ENCODE measurements around the gene FRMD4B.

The FRMD4B gene

DNA sequence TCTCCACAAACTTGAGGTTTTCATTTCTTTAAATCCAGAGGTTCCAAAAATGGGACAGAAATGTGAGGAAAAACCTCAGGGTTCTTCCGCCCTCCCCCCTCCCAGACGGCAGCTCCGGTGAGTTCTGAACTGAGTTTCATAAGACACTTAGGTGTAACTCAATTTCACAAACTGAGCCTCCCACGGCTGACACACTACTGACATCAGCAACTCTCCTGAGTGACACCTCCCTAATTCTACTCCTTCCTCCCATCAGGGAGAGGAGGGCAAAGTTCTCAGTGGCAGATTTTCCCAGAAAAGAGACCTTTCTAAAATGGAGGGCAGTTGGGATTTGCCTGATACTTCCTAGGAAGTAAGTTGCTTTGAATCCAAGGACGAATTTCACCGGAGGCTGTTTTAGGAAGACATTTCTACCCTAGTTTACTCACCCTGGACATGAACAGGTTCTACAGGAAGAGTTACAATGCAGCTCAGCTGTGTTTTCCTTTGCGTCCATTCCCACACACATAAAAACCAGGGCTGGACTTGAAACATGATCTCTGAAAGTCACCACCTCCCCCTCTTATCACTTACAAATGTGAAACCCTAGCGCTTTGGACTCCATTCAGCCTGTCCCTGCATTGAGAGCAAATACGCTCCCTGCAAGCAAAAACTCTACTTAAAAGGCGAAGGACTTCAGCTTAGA is 185.4 kb downstream of the FRMD4B start:
- DNase-seq: peak; percentile 18

- DNase-seq: peak; percentile 28
Observed at GRCh38 chr3:69199942-69200341, 185.9 kb downstream of the FRMD4B start.

GRCh38 chr3:69197922-69198530 is 187.9 kb downstream of the FRMD4B start:
- peak; percentile 68 for DNase-seq

GRCh38 chr3:69197455-69197854 is 188.4 kb downstream of the FRMD4B start:
- DNase-seq: no peak

DNA sequence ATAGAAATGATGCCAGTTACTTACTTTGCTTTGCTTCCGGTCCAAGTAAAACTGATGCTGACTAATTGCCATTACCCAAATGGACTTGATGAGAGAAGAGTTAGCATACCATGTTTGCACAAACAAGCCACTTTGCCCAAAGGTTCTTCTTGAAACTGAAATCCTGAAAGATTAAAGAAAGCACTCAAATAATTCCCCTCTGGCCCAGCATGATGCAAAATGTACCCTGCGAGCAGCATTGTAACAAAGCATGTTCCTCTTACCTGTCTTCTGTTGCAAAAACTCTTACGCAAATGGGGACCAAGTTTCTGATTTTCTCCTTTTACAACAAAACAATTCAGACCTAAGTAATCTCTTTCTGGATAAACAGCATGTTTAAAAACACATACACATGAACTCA is 189.0 kb downstream of the FRMD4B start:
- DNase-seq: no peak

GRCh38 chr3:69194431-69195165 is 191.3 kb downstream of the FRMD4B start:
- DNase-seq: no peak

DNA sequence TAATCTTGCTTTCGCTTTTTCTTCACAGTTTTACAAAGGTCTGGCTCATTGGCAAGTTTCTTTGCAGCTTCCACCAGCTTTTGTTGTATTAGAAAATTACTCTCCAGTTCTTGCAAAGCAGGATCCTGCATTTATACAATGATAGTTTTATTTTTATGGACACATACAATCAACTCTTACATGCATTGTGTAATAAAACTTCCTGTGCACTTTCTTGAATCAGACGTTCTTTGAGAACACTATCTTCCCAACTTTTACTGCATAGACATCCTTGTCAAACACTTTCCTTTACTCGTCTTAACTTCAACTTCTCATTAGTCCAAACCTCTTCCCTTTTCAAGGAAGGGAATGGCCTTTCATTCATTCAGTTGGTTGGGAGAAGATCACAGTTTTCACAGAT is 192.1 kb downstream of the FRMD4B start:
- DNase-seq: no peak

DNA sequence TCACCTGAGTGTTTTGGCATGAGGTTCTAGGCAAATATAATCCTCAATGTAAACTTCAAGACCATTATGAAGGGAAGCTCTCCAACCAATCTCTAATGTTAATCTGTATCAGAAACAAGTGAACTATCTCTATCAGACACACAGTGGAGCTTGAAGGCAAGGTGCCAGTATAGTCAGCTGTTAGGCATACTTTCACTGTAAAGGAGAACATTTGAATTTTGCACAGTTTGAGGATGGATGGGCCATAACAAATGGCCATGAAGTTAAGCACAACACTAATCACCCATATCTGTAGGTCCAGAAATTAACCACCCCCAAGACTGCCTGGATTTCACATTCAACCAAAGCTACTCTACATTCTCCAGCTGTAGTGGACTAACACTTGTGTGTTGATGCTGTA is 194.4 kb downstream of the FRMD4B start:
- DNase-seq: no peak

GRCh38 chr3:69189487-69189886 is 196.4 kb downstream of the FRMD4B start:
- no peak for DNase-seq

DNA sequence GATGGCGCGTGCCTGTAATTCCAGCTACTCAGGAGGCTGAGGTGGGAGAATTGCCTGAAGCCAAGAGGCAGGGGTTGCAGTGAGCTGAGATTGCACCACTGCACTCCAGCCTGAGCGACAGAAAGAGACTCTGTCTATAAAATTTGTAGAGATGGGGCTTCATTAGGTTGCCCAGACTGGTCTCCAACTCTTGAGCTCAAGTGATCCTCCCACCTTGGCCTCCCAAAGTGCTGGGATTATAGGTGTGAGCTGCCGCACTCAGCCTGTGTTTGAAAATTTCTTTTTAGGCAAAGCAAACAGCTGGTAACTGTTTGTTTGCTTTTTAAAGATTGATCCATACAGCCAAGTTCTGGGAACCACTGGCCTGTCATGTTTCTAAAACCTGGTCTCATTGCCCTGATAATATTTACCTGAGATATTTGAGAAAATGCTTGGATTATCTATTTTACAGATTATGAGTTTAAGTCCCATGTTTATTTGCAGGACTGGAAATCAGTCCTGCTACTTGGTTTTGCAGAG is 199.3 kb downstream of the FRMD4B start:
- DNase-seq: no peak

GRCh38 chr3:69182588-69183316 is 203.1 kb downstream of the FRMD4B start:
- no peak for DNase-seq

DNA sequence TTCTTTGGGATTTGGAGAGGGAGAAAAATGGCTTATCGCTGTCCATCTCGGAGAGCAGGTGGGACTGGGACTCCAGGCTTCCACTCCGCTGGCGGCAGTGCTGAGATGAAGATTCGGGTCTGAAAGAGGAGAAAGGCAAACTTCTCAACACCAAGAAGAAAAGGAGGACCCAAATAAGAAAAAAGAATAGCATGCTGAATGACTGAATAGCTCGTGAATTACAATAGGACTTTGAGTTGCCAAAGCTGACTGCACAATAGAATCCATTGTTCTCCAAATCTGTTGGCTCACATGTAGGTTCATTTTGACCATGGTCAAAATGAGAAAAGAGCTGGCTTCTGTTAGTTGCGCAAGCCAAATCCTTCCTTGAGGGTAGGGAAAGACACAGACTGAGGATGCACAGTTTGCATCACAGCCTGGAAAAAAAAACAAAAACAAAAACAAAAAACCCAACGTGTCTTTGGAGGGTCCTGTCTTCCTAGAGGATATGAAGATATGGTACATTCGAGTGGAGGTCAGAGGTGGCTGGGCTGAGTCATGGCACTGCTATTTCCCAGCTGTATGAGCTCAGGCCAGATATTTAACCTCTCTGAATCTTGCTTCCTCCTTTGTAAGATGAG is 204.2 kb downstream of the FRMD4B start:
- no peak for DNase-seq

GRCh38 chr3:69180869-69181591 is 204.9 kb downstream of the FRMD4B start:
- DNase-seq: no peak

GRCh38 chr3:69179740-69180372 is 206.0 kb downstream of the FRMD4B start:
- DNase-seq: no peak

DNA sequence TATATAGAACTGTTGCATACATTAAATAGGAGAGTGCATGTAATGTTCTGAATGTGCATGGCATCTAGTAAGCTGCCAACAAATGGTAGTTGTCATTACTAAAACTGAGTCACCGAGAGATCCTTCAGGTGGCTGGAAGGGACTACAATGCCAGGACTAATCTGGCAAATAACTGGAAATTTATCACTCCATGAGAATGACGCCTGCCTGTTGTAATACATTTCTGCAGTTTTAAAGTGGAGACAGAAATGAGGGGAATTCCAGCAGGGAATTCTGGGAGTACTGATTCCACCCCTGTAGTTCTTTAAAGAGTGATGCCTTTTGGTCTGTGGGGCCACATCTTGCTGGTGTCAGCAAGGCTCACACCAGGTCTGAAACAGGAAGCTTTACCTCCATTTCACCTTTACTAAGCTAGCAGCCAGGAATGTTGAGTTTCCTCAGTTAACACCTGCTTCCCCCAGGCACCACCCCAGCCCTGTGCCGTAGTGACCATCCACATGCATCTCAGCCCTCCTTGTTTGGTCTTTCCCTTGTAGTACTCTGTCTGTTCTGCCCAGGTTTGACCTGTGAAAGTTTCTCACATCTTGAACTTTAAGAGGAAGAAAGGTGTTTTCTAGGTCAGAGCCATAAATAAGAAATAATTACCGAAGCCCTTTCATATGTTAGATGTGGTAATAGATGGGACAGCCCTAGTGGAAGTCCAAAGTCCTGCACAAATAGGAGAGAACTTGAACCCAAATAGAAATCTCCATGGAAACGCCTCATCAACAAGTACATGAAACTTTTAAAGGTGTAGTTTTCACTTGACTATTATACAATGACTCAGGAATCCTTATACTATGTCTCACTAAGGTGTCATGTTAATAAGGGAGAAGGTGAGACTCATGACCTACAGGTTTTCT is 206.8 kb downstream of the FRMD4B start:
- DNase-seq: no peak

DNA sequence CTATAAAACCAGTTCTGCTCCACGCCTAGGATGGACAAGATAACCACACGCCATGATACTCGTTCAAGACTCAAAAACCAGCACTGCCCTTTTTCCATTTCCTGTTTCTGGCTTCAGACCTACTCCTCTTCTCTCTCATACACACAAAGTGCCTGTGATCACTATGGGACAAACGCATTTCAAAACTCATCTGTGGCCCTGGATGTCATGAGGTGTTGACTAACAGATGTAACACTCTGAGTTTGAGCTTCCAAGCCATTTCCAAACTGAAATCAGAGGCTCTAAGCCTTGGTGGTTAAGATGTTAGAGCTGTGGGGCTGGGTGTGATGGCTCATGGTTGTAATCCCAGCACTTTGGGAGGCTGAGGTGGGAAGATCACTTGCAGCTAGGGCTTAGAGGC is 207.8 kb downstream of the FRMD4B start:
- DNase-seq: no peak

- no peak for DNase-seq
Observed at GRCh38 chr3:69174871-69175737, 210.8 kb downstream of the FRMD4B start.

GRCh38 chr3:69174445-69174844 is 211.4 kb downstream of the FRMD4B start:
- DNase-seq: no peak

- no peak for DNase-seq
Observed at GRCh38 chr3:69172058-69172457, 213.8 kb downstream of the FRMD4B start.

Measured in central memory CD4-positive, alpha-beta T cell (primary cell).